Stimulated activated CD4-positive, alpha-beta T cell treated with anti-CD3 and anti-CD28 coated beads, Interleukin-2, amount 100 ng/mL, for 24 hours (primary cell): ENCODE measurements around the gene KCNAB1.

ENCODE experiments used
- DNase-seq, 2 donors: peaks; one replicate each; pipeline ENCODE4 v3.0.0-alpha.2; 2020

Gene KCNAB1

GRCh38 chr3:156509189-156510174, 389.1 kb downstream of the KCNAB1 start:
- DNase-seq, result no peak

- DNase-seq, result no peak
Observed at GRCh38 chr3:156511987-156512677, 391.8 kb downstream of the KCNAB1 start.

- no peak for DNase-seq
Observed at GRCh38 chr3:156513619-156514018, 393.2 kb downstream of the KCNAB1 start.

GRCh38 chr3:156516284-156516683, 395.9 kb downstream of the KCNAB1 start:
- no peak for DNase-seq

GRCh38 chr3:156516961-156517360, 396.6 kb downstream of the KCNAB1 start:
- DNase-seq, result no peak

GRCh38 chr3:156518726-156519125, 398.3 kb downstream of the KCNAB1 start:
- no peak for DNase-seq

GRCh38 chr3:156519758-156520162, 399.4 kb downstream of the KCNAB1 start:
- DNase-seq, result no peak

GRCh38 chr3:156522673-156523072, 402.3 kb downstream of the KCNAB1 start:
- DNase-seq, result no peak

- DNase-seq, result no peak
Observed at GRCh38 chr3:156525808-156526207, 405.4 kb downstream of the KCNAB1 start.

- no peak for DNase-seq
Observed at GRCh38 chr3:156527060-156527459, 406.7 kb downstream of the KCNAB1 start.

GRCh38 chr3:156530980-156531379, 410.6 kb downstream of the KCNAB1 start:
- no peak for DNase-seq

GRCh38 chr3:156532730-156533129, 412.4 kb downstream of the KCNAB1 start:
- no peak for DNase-seq

- DNase-seq, result no peak
Observed at GRCh38 chr3:156533205-156533604, 412.8 kb downstream of the KCNAB1 start.

GRCh38 chr3:156535162-156535627, 414.8 kb downstream of the KCNAB1 start:
- DNase-seq, result peak in 1 of 2 donors; percentile 17

GRCh38 chr3:156535798-156536197, 415.4 kb downstream of the KCNAB1 start:
- no peak for DNase-seq

GRCh38 chr3:156536524-156537316, 416.3 kb downstream of the KCNAB1 start:
- no peak for DNase-seq

- no peak for DNase-seq
Observed at GRCh38 chr3:156539051-156539450, 418.7 kb downstream of the KCNAB1 start.

GRCh38 chr3:156539802-156540201, 419.4 kb downstream of the KCNAB1 start:
- DNase-seq, result no peak

GRCh38 chr3:156542101-156543042, 422.0 kb downstream of the KCNAB1 start:
- DNase-seq, result no peak

- DNase-seq, result no peak
Observed at GRCh38 chr3:156543043-156543555, 422.7 kb downstream of the KCNAB1 start.

GRCh38 chr3:156547637-156548036, 427.3 kb downstream of the KCNAB1 start:
- no peak for DNase-seq
